ENCODE measurements around the gene HCST.

The HCST gene

GRCh38 chr19:35908973-35909683 is 6.8 kb downstream of the HCST start:
- TF ChIP-seq ZNF76 (tag by site-specific recombination; IDR thresholded peaks at IDR 0.05; ENCODE audit: borderline replicate concordance, low read depth), result no peak
- TF ChIP-seq ZNF664 (tag by site-specific recombination; IDR thresholded peaks at IDR 0.05), result 0 out of 2 replicates have a peak, but pooled peaks have one; percentile 51
- no peak for TF ChIP-seq ZNF211 (tag by site-specific recombination; IDR thresholded peaks at IDR 0.05; ENCODE audit: low read depth)
- TF ChIP-seq ZNF280D (tag by site-specific recombination; IDR thresholded peaks at IDR 0.05), result 0 out of 2 replicates have a peak, but pooled peaks have one; percentile 24
- TF ChIP-seq ZNF580 (tag by site-specific recombination; IDR thresholded peaks at IDR 0.05), result 0 out of 2 replicates have a peak, but pooled peaks have one; percentile 34
- TF ChIP-seq ZNF645 (tag by site-specific recombination; IDR thresholded peaks at IDR 0.05), result 0 out of 2 replicates have a peak, but pooled peaks have one; percentile 23
- no peak for TF ChIP-seq GFI1B (tag by site-specific recombination; IDR thresholded peaks at IDR 0.05)
- no peak for TF ChIP-seq ZNF830 (tag by site-specific recombination; IDR thresholded peaks at IDR 0.05; ENCODE audit: low read depth)
- no peak for TF ChIP-seq ZBTB21 (tag by site-specific recombination; IDR thresholded peaks at IDR 0.05)
- no peak for TF ChIP-seq ZNF843 (tag by site-specific recombination; IDR thresholded peaks at IDR 0.05)
- no peak for TF ChIP-seq ZBTB48 (tag by site-specific recombination; IDR thresholded peaks at IDR 0.05)
- TF ChIP-seq ZNF692 (tag by site-specific recombination; IDR thresholded peaks at IDR 0.05), result no peak
- peak; percentile 99; the same call in 1 of the 2 replicates for TF ChIP-seq ZNF768 (tag by site-specific recombination; IDR thresholded peaks at IDR 0.05)
- Histone ChIP-seq H3K4me3 (ENCODE audit: low read depth, low read length) (no peak overlapping the region), H3K27ac (ENCODE audit: extremely low read depth, low read depth, low read length) (no peak overlapping the region), H3K9me3 (ENCODE audit: control insufficient read depth, insufficient read depth, low read depth, low read length) (no peaks in the 10 kb centered on the region; the same call in 1 of the 2 replicates), H3K4me1 (ENCODE audit: control insufficient read depth, insufficient read depth, low read length) (no peaks in the 10 kb centered on the region), H3K36me3 (ENCODE audit: control insufficient read depth in 2 of 2, insufficient read depth in 1 of 2, low read length in 2 of 2) (no peaks in the 10 kb centered on the region; a peak in 1 of 3 replicates)
- ChIA-PET POLR2A (interaction anchor here (0.6 to 1.0 kb wide), 2 partner anchors 135 to 223 kb away, joined by 3 to 5 read pairs; no protein-coding TSS in a partner anchor), CTCF (interaction anchor here (1.0 kb wide), 1 partner anchor 89 kb away, joined by 3 read pairs; no protein-coding TSS in a partner anchor)

GRCh38 chr19:35909684-35910035 is 7.3 kb downstream of the HCST start:
- ChIA-PET CTCF (interaction anchor here (0.7 kb wide), 1 partner anchor 39 kb away, joined by 3 read pairs; no protein-coding TSS in a partner anchor), POLR2A (interaction anchor here (1.0 kb wide), 1 partner anchor 136 kb away, joined by 3 read pairs; no protein-coding TSS in a partner anchor)
- no peak overlapping the region for H3K4me3 ChIP-seq (ENCODE audit: low read depth, low read length)
- no peak overlapping the region for H3K27ac ChIP-seq (ENCODE audit: extremely low read depth, low read depth, low read length)
- H3K4me1 ChIP-seq (ENCODE audit: control insufficient read depth, insufficient read depth, low read length), result no peaks in the 10 kb centered on the region
- 0 out of 2 replicates have a peak, but pooled peaks have one; percentile 18 for TF ChIP-seq SCRT2 (tag by site-specific recombination; IDR thresholded peaks at IDR 0.05)
- TF ChIP-seq ZNF658 (tag by site-specific recombination; IDR thresholded peaks at IDR 0.05), result no peak
- no peaks in the 10 kb centered on the region; the same call in 1 of the 2 replicates for H3K9me3 ChIP-seq (ENCODE audit: control insufficient read depth, insufficient read depth, low read depth, low read length)
- H3K36me3 ChIP-seq (ENCODE audit: control insufficient read depth in 2 of 2, insufficient read depth in 1 of 2, low read length in 2 of 2), result no peaks in the 10 kb centered on the region; a peak in 1 of 3 replicates

Measured in HEK293 (cell line).